DOHH2 (cell line): ENCODE measurements around the gene CLINT1.
"Not testable (repeated sequence)": the region's sequence is repeated elsewhere in the genome, so short reads cannot be mapped to it uniquely, and the experiment has no call there.

Source experiments
- H3F3A ChIP-seq: fragments of 200-600 bp; sonication (generic), shearing (Covaris generic); 2 replicates; pipeline ENCODE4 v1.6.0; 2016; ENCODE audit warnings: antibody characterized with exemption, mild to moderate bottlenecking; ENCODE audit not compliant: control insufficient read depth, insufficient read depth
- H3K27ac ChIP-seq: fragments of 200-600 bp; sonication (generic); 2 replicates; pipeline ENCODE4 v1.5.1; 2014; ENCODE audit warnings: low read depth, mild to moderate bottlenecking, low read length, moderate library complexity
- H3K27me3 ChIP-seq: fragments of 200-600 bp; sonication (generic); 2 replicates; pipeline ENCODE4 v1.6.1; 2014; ENCODE audit warnings: mild to moderate bottlenecking, low read length, mixed read lengths; ENCODE audit not compliant: control insufficient read depth
- H3K36me3 ChIP-seq: fragments of 200-600 bp; sonication (generic); 2 replicates; pipeline ENCODE4 v1.6.1; 2014; ENCODE audit warnings: mild to moderate bottlenecking, low read length, moderate library complexity, mixed read lengths; ENCODE audit not compliant: control insufficient read depth
- H3K4me1 ChIP-seq: fragments of 200-600 bp; sonication (generic); 2 replicates; pipeline ENCODE4 v1.6.1; 2014; ENCODE audit warnings: mild to moderate bottlenecking, low read length, mixed read lengths; ENCODE audit not compliant: control insufficient read depth
- H3K4me2 ChIP-seq: fragments of 200-600 bp; sonication (generic); 2 replicates; pipeline ENCODE4 v1.6.0; 2014; ENCODE audit warnings: mild to moderate bottlenecking, low read length, moderate library complexity
- H3K4me3 ChIP-seq: fragments of 200-600 bp; sonication (generic); 2 replicates; pipeline ENCODE4 v1.5.1; 2014; ENCODE audit warnings: mild to moderate bottlenecking, low read length, mixed read lengths
- H3K79me2 ChIP-seq: fragments of 200-600 bp; sonication (generic); 2 replicates; pipeline ENCODE4 v1.6.1; 2014; ENCODE audit warnings: mild to moderate bottlenecking, low read length, mixed read lengths; ENCODE audit not compliant: control insufficient read depth
- H3K9me2 ChIP-seq: fragments of 200-600 bp; sonication (generic); replicated peaks from 2 replicates; pipeline ENCODE4 v1.6.1; 2014; ENCODE audit warnings: mild to moderate bottlenecking, low read length, mixed read lengths; ENCODE audit not compliant: control insufficient read depth
- H3K9me3 ChIP-seq: fragments of 200-600 bp; sonication (generic); 2 replicates; pipeline ENCODE4 v1.6.1; 2014; ENCODE audit warnings: antibody characterized with exemption, low read length, mixed read lengths; ENCODE audit not compliant: control insufficient read depth, insufficient read depth
- H4K20me1 ChIP-seq: fragments of 200-600 bp; sonication (generic); 2 replicates; pipeline ENCODE4 v1.6.0; 2014; ENCODE audit warnings: low read depth, mild to moderate bottlenecking, antibody characterized with exemption, low read length, moderate library complexity; ENCODE audit not compliant: control insufficient read depth, insufficient read depth
- CTCF ChIP-seq: fragments of 200-600 bp; sonication (generic); IDR thresholded peaks from one replicate; pipeline ENCODE4 v1.5.1; 2014; ENCODE audit warnings: antibody characterized with exemption, mild to moderate bottlenecking, low read depth, low read length; ENCODE audit not compliant: poor library complexity, severe bottlenecking
- EZH2phosphoT487 ChIP-seq: fragments of 200-600 bp; sonication (generic); IDR thresholded peaks from 2 replicates; pipeline ENCODE4 v1.6.1; 2017; ENCODE audit warnings: borderline replicate concordance, mild to moderate bottlenecking, antibody characterized with exemption, low read length, moderate library complexity, mixed read lengths

Gene CLINT1

GRCh38 chr5:157888814-157889532 is 30.0 kb upstream of the CLINT1 start:
- H3K9me3 ChIP-seq = peaks cover 3% of the 10 kb centered on the region; the same call in 1 of the 2 replicates
- H3K27me3 ChIP-seq = no peaks in the 10 kb centered on the region
- H3K27ac ChIP-seq = no peak overlapping the region
- no peaks in the 10 kb centered on the region for H3F3A ChIP-seq
- H3K4me2 ChIP-seq = no peak overlapping the region
- H3K4me3 ChIP-seq = no peak overlapping the region
- H3K9me2 ChIP-seq = no peaks in the 10 kb centered on the region
- H3K36me3 ChIP-seq = no peaks in the 10 kb centered on the region
- peaks cover 6% of the 10 kb centered on the region; the same call in 1 of the 2 replicates for H3K4me1 ChIP-seq
- H3K79me2 ChIP-seq = no peaks in the 10 kb centered on the region
- no peaks in the 10 kb centered on the region for H4K20me1 ChIP-seq
- TF ChIP-seq CTCF (no peak), EZH2phosphoT487 (no peak)

GRCh38 chr5:157886796-157887380 is 27.9 kb upstream of the CLINT1 start:
- no peak overlapping the region for H3K27ac ChIP-seq
- H3K4me2 ChIP-seq = no peak overlapping the region
- H3K9me3 ChIP-seq = peaks cover 3% of the 10 kb centered on the region; the same call in 1 of the 2 replicates
- no peaks in the 10 kb centered on the region for H3F3A ChIP-seq
- H3K79me2 ChIP-seq = no peaks in the 10 kb centered on the region
- no peaks in the 10 kb centered on the region for H3K27me3 ChIP-seq
- no peaks in the 10 kb centered on the region for H4K20me1 ChIP-seq
- peaks cover 6% of the 10 kb centered on the region; the same call in 1 of the 2 replicates for H3K4me1 ChIP-seq
- no peak overlapping the region for H3K4me3 ChIP-seq
- no peaks in the 10 kb centered on the region for H3K36me3 ChIP-seq
- TF ChIP-seq EZH2phosphoT487 (no peak), CTCF (no peak)
- no peaks in the 10 kb centered on the region for H3K9me2 ChIP-seq

- not testable (repeated sequence) for H3K27me3 ChIP-seq, H3K79me2 ChIP-seq, H4K20me1 ChIP-seq, H3K27ac ChIP-seq, H3K36me3 ChIP-seq, H3K9me2 ChIP-seq, H3K4me1 ChIP-seq, H3K4me2 ChIP-seq, H3K4me3 ChIP-seq, H3K9me3 ChIP-seq, H3F3A ChIP-seq
These were observed 26.1 kb upstream of the CLINT1 start for GRCh38 chr5:157885051-157885450.

- H3K36me3 ChIP-seq, H4K20me1 ChIP-seq: not testable (repeated sequence)
These were observed 22.6 kb upstream of the CLINT1 start for GRCh38 chr5:157881498-157881897.

More at GRCh38 chr5:157881498-157881897, 22.6 kb upstream of the CLINT1 start:
- not testable (repeated sequence) for H3F3A ChIP-seq, H3K4me1 ChIP-seq, H3K4me2 ChIP-seq, H3K27ac ChIP-seq, H3K9me2 ChIP-seq, H3K79me2 ChIP-seq, H3K4me3 ChIP-seq, H3K9me3 ChIP-seq, H3K27me3 ChIP-seq
